H1 (cell line): ENCODE data around the gene MACC1. TPM values are rescaled to one million over a fixed set of nuclear protein-coding genes. Genes with fewer than 3 reads are reported as not detected.

ENCODE experiments used
- CTCF ChIA-PET: fragments of 300-600 bp; sonication (Branson Sonifier 250); formaldehyde crosslinking; loops from one replicate; lab custom pipeline; 2021; ENCODE audit not compliant: partially characterized antibody; lab: Charles Lee
- POLR2A ChIA-PET: fragments of 300-600 bp; sonication (Branson Sonifier 250); formaldehyde crosslinking; loops from one replicate; lab custom pipeline; 2021; ENCODE audit warnings: inconsistent platforms; ENCODE audit not compliant: partially characterized antibody; lab: Charles Lee
- DNase-seq, 2 experiments: peaks; one replicate each; pipeline versions ENCODE4 v3.0.0 to v3.0.0-alpha.2; 2010 to 2022; ENCODE audit warnings: low spot score in 2 of 2, low read depth in 1 of 2, mixed read lengths in 1 of 2
- FAIRE-seq: peaks from 2 replicates; lab custom pipeline; 2011; peaks lifted over from hg19 to GRCh38; lab: Jason Lieb, UNC
- H2AFZ ChIP-seq: 2 replicates; pipeline ENCODE4 v1.8.1; 2012; ENCODE audit warnings: low read length, inconsistent platforms
- H2AK5ac ChIP-seq: 2 replicates; pipeline ENCODE4 v1.6.1; 2013; ENCODE audit warnings: low read depth, low read length
- H2BK120ac ChIP-seq: replicated peaks from 2 replicates; pipeline ENCODE3; 2013; ENCODE audit warnings: low read depth, low read length, inconsistent platforms
- H2BK12ac ChIP-seq: 2 replicates; pipeline ENCODE4 v1.6.1; 2013; ENCODE audit warnings: low read depth, low read length
- H2BK15ac ChIP-seq: 2 replicates; pipeline ENCODE4 v1.6.1; 2013; ENCODE audit warnings: low read length
- H2BK20ac ChIP-seq: 2 replicates; pipeline ENCODE4 v1.6.1; 2013; ENCODE audit warnings: low read length
- H2BK5ac ChIP-seq: 2 replicates; pipeline ENCODE4 v1.6.1; 2013; ENCODE audit warnings: low read depth, low read length
- H3K14ac ChIP-seq: 2 replicates; pipeline ENCODE4 v1.6.1; 2013; ENCODE audit warnings: inconsistent platforms; ENCODE audit not compliant: insufficient read length
- H3K18ac ChIP-seq: 2 replicates; pipeline ENCODE4 v1.6.1; 2013; ENCODE audit warnings: low read length; ENCODE audit errors: extremely low read depth
- H3K23ac ChIP-seq: 2 replicates; pipeline ENCODE4 v1.6.1; 2013; ENCODE audit warnings: inconsistent platforms; ENCODE audit not compliant: insufficient read length
- H3K23me2 ChIP-seq: 2 replicates; pipeline ENCODE4 v1.6.1; 2013; ENCODE audit warnings: low read depth, low read length
- H3K27ac ChIP-seq: 2 replicates; pipeline ENCODE4 v1.6.1; 2011; ENCODE audit warnings: low read depth, low read length, inconsistent platforms
- H3K27me3 ChIP-seq, 4 experiments: replicated peaks in 1 of 4; 1 replicate in 1 of 4; 2 replicates in 3 of 4; pipeline versions ENCODE4 v1.6.1 to v1.8.1; 2011 to 2013; ENCODE audit warnings: low read length in 3 of 4, mild to moderate bottlenecking in 3 of 4, inconsistent platforms in 2 of 4, mixed read lengths in 2 of 4, moderate library complexity in 1 of 4; ENCODE audit not compliant: control insufficient read depth in 3 of 4, insufficient read depth in 3 of 4; ENCODE audit errors: extremely low read depth in 1 of 4
- H3K36me3 ChIP-seq, 4 experiments: 2 replicates each; pipeline versions ENCODE4 v1.6.1 to v1.8.1; 2011 to 2013; ENCODE audit warnings: mild to moderate bottlenecking in 4 of 4, low read length in 3 of 4, moderate library complexity in 2 of 4, control low read depth in 1 of 4, inconsistent platforms in 1 of 4; ENCODE audit not compliant: insufficient read depth in 4 of 4, control insufficient read depth in 2 of 4
- H3K4ac ChIP-seq: replicated peaks from 2 replicates; pipeline ENCODE3; 2013; ENCODE audit warnings: low read length, low read depth, mixed read lengths, inconsistent platforms; ENCODE audit not compliant: insufficient read length
- H3K4me1 ChIP-seq, 4 experiments: replicated peaks in 1 of 4; 1 replicate in 1 of 4; 2 replicates in 3 of 4; pipeline versions ENCODE4 v1.6.1 to v1.8.1; 2011 to 2013; ENCODE audit warnings: low read length in 3 of 4, inconsistent platforms in 2 of 4, mixed read lengths in 1 of 4; ENCODE audit not compliant: insufficient read depth in 4 of 4, control insufficient read depth in 3 of 4
- H3K4me2 ChIP-seq, 2 experiments: 2 replicates each; pipeline versions ENCODE4 v1.6.1 to v1.8.1; 2011 to 2013; ENCODE audit warnings: low read depth in 2 of 2, low read length in 2 of 2, control low read depth in 1 of 2, inconsistent platforms in 1 of 2, mild to moderate bottlenecking in 1 of 2; ENCODE audit not compliant: insufficient read depth in 1 of 2
- H3K4me3 ChIP-seq, 4 experiments: fragments of 200-600, 300-600 bp in 1 of 4; sonication (generic), shearing (Covaris generic), sonication (Bioruptor Twin) in 1 of 4; 2 replicates each; pipeline versions ENCODE4 v1.5.1 to v1.8.1; 2011 to 2016; ENCODE audit warnings: low read length in 4 of 4, low read depth in 3 of 4, control low read depth in 2 of 4, inconsistent platforms in 2 of 4, mild to moderate bottlenecking in 2 of 4, mixed read lengths in 1 of 4, moderate library complexity in 1 of 4; ENCODE audit not compliant: insufficient read depth in 2 of 4; ENCODE audit errors: extremely low read depth in 1 of 4
- H3K56ac ChIP-seq: replicated peaks from 2 replicates; pipeline ENCODE3; 2013; ENCODE audit warnings: low read depth, mild to moderate bottlenecking, mixed read lengths, low read length, inconsistent platforms; ENCODE audit not compliant: insufficient read length
- H3K79me1 ChIP-seq: 2 replicates; pipeline ENCODE4 v1.6.1; 2013; ENCODE audit warnings: low read depth, low read length, control low read depth
- H3K79me2 ChIP-seq, 2 experiments: 2 replicates each; pipeline versions ENCODE4 v1.6.1 to v1.8.1; 2012 to 2013; ENCODE audit warnings: low read length in 2 of 2, mild to moderate bottlenecking in 2 of 2, inconsistent platforms in 1 of 2; ENCODE audit not compliant: insufficient read depth in 2 of 2, control insufficient read depth in 1 of 2
- H3K9ac ChIP-seq, 4 experiments: replicated peaks in 1 of 4; 1 replicate in 1 of 4; 2 replicates in 3 of 4; pipeline versions ENCODE4 v1.6.1 to v1.8.1; 2011 to 2013; ENCODE audit warnings: low read depth in 3 of 4, low read length in 3 of 4, control low read depth in 2 of 4, mild to moderate bottlenecking in 2 of 4, moderate library complexity in 2 of 4, inconsistent platforms in 1 of 4; ENCODE audit errors: extremely low read depth in 1 of 4
- H3K9me3 ChIP-seq, 2 experiments: 2 replicates each; pipeline versions ENCODE4 v1.6.1 to v1.8.1; 2012 to 2013; ENCODE audit warnings: mild to moderate bottlenecking in 2 of 2, moderate library complexity in 2 of 2, control low read depth in 1 of 2, inconsistent platforms in 1 of 2, low read depth in 1 of 2, low read length in 1 of 2, mixed read lengths in 1 of 2; ENCODE audit not compliant: insufficient read depth in 2 of 2
- H4K20me1 ChIP-seq, 2 experiments: replicated peaks in 1 of 2; 2 replicates each; pipeline versions ENCODE3 to v1.8.1; 2011 to 2013; ENCODE audit warnings: inconsistent platforms in 2 of 2, low read length in 2 of 2, mild to moderate bottlenecking in 1 of 2; ENCODE audit not compliant: insufficient read depth in 2 of 2, control insufficient read depth in 1 of 2
- H4K5ac ChIP-seq: 2 replicates; pipeline ENCODE4 v1.6.1; 2013; ENCODE audit warnings: low read length, low read depth, mixed read lengths, inconsistent platforms; ENCODE audit not compliant: insufficient read length
- H4K8ac ChIP-seq: 2 replicates; pipeline ENCODE4 v1.8.0; 2013; ENCODE audit warnings: mild to moderate bottlenecking, moderate library complexity, low read length, inconsistent platforms; ENCODE audit not compliant: insufficient read depth; ENCODE audit errors: extremely low read depth
- H4K91ac ChIP-seq: replicated peaks from 2 replicates; pipeline ENCODE3; 2013; ENCODE audit warnings: low read length, mixed read lengths, inconsistent platforms; ENCODE audit not compliant: insufficient read length
- BRCA1 ChIP-seq: IDR thresholded peaks from 2 replicates; pipeline ENCODE4 v1.6.1; 2012; ENCODE audit warnings: low read depth, low read length, improper control_type of control experiment
- CTBP2 ChIP-seq: IDR thresholded peaks from 2 replicates; pipeline ENCODE4 v1.7.0; 2011; ENCODE audit warnings: borderline replicate concordance, mild to moderate bottlenecking, moderate library complexity, mixed read lengths, low read length; ENCODE audit not compliant: insufficient read depth, insufficient read length
- KDM4A ChIP-seq: IDR thresholded peaks from one replicate; pipeline ENCODE4 v1.7.1; 2012; ENCODE audit warnings: low read depth, mild to moderate bottlenecking, moderate library complexity, low read length, inconsistent platforms; ENCODE audit not compliant: severe bottlenecking
- NRF1 ChIP-seq: IDR thresholded peaks from 2 replicates; pipeline ENCODE4 v1.6.1; 2011; ENCODE audit warnings: mild to moderate bottlenecking, low read depth, low read length, improper control_type of control experiment
- SIN3A ChIP-seq, 2 experiments: IDR thresholded peaks in 1 of 2; conservative IDR thresholded peaks in 1 of 2; 2 replicates each; pipeline ENCODE4 v1.6.1; 2011 to 2012; ENCODE audit warnings: low read length in 2 of 2, improper control_type of control experiment in 1 of 2, low read depth in 1 of 2, mild to moderate bottlenecking in 1 of 2
- ZNF274 ChIP-seq: IDR thresholded peaks from 2 replicates; pipeline ENCODE4 v1.7.0; 2012; ENCODE audit warnings: low read length, borderline replicate concordance; ENCODE audit errors: extremely low read depth
- WGBS, 2 experiments: shearing (Covaris generic) in 1 of 2; methylation state at CpG; one replicate each; pipeline versions ENCODE4 v1.1.6 to v1.1.7; 2013 to 2015; ENCODE audit warnings: low lambda C conversion rate in 2 of 2, mixed read lengths in 2 of 2, inconsistent platforms in 1 of 2, low coverage in 1 of 2, missing lambda C conversion rate in 1 of 2; ENCODE audit not compliant: insufficient replicate concordance in 2 of 2, insufficient coverage in 1 of 2, insufficient read length in 1 of 2; ENCODE audit errors: extremely low coverage in 1 of 2, missing lambda C conversion rate in 1 of 2; 5-methylcytosine and 5-hydroxymethylcytosine counted together
- polyA plus RNA-seq, 7 experiments: library from polyadenylated mRNA; depleted of rRNA in 3 of 7; stranded (reverse) in 5 of 7; unstranded in 2 of 7; fragments of >200 nt in 5 of 7; fragments of 200-250 nt in 2 of 7; gene quantifications; 1 replicate in 5 of 7; 2 replicates in 1 of 7; 4 replicates in 1 of 7; pipeline versions ENCODE4 v1.2.1 to v1.2.3, GENCODE V29; 2011 to 2013; ENCODE audit warnings: missing spikeins in 2 of 7, mixed read lengths in 2 of 7
- total RNA-seq: library from RNA; stranded (reverse); fragmentation: NEBNext Ultra II Directional; extraction: Animal tissue kit (Norgen Biotek cat#: 25700); gene quantifications from 2 replicates; pipeline ENCODE4 v1.2.1, GENCODE V29; 2021

The MACC1 gene
- total and polyA plus RNA-seq, 2 of the 8 experiments (the other 6 are each of a cell fraction or from before 2014, with no cell fraction given), result 2.0 to 17.2 TPM

DNA sequence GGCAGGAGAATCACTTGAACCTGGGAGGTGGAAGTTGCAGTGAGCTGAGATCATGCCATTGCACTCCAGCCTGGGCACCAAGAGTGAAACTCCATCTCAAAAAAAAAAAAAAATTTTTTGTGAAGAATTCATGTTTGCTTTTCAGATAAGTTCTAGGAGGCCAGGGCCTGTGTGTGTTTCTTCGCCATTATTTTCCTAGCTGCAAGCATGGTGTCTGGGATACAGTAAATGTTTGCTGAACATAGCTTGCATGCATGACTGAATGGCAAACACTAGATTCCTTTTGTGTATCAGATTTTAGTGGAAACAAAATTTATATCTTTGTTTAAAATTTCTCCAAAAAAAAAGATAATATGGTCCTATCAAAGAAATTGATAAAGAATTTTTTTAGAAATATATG is 9.7 kb upstream of the MACC1 start:
- no peak overlapping the region for H3K4me3 ChIP-seq
- H3K4ac ChIP-seq, result no peak overlapping the region
- no peaks in the 10 kb centered on the region for H3K79me1 ChIP-seq
- H3K9me3 ChIP-seq, result no peaks in the 10 kb centered on the region
- H3K18ac ChIP-seq, result no peak overlapping the region
- ChIA-PET CTCF (interaction anchor here (1.1 to 2.0 kb wide), 4 partner anchors 8 to 116 kb away, joined by 3 to 4 read pairs (median 4); no protein-coding TSS in a partner anchor), POLR2A (no interaction called here)
- H3K23ac ChIP-seq, result no peak overlapping the region
- H4K20me1 ChIP-seq, result no peaks in the 10 kb centered on the region
- no peak overlapping the region for H3K14ac ChIP-seq
- FAIRE-seq (no peak), DNase-seq (no peak)
- H2BK15ac ChIP-seq, result no peak overlapping the region
- H3K23me2 ChIP-seq, result no peaks in the 10 kb centered on the region
- no peak overlapping the region for H3K4me2 ChIP-seq
- H2AK5ac ChIP-seq, result no peak overlapping the region
- no peak overlapping the region for H4K91ac ChIP-seq
- 53% methylated on average over 1 of the region's 1 CpG; no CpG with 5 or more reads in 1 of the 2 experiments for WGBS, 2 experiments
- H2AFZ ChIP-seq, result no peak overlapping the region
- no peaks in the 10 kb centered on the region for H3K36me3 ChIP-seq
- no peak overlapping the region for H2BK20ac ChIP-seq
- H4K5ac ChIP-seq, result no peak overlapping the region
- H2BK120ac ChIP-seq, result no peak overlapping the region
- no peaks in the 10 kb centered on the region for H3K79me2 ChIP-seq
- H2BK12ac ChIP-seq, result no peak overlapping the region
- H3K27ac ChIP-seq, result no peak overlapping the region
- H3K56ac ChIP-seq, result no peak overlapping the region
- no peaks in the 10 kb centered on the region for H3K4me1 ChIP-seq
- no peak overlapping the region for H3K9ac ChIP-seq
- H2BK5ac ChIP-seq, result no peak overlapping the region
- H3K27me3 ChIP-seq, result no peaks in the 10 kb centered on the region
- no peak overlapping the region for H4K8ac ChIP-seq
- TF ChIP-seq KDM4A (no peak), CTBP2 (no peak), SIN3A (conservative IDR thresholded peaks at IDR 0.05 in 1 of 2, IDR thresholded peaks at IDR 0.05 in 1 of 2; ENCODE audit: low read depth in 1 of 2, low read length in 2 of 2) (no peak), NRF1 (no peak), BRCA1 (no peak), ZNF274 (no peak)
